SH-SY5Y (cell line): ENCODE data around the gene OASL.

Source experiments
- GATA2 ChIP-seq: IDR thresholded peaks from 2 replicates; pipeline ENCODE4 v1.6.1; 2011; ENCODE audit warnings: mild to moderate bottlenecking, low read depth, low read length
- GATA3 ChIP-seq: IDR thresholded peaks from 2 replicates; pipeline ENCODE4 v1.6.1; 2011; ENCODE audit warnings: low read depth, mild to moderate bottlenecking, low read length, moderate library complexity

DNA sequence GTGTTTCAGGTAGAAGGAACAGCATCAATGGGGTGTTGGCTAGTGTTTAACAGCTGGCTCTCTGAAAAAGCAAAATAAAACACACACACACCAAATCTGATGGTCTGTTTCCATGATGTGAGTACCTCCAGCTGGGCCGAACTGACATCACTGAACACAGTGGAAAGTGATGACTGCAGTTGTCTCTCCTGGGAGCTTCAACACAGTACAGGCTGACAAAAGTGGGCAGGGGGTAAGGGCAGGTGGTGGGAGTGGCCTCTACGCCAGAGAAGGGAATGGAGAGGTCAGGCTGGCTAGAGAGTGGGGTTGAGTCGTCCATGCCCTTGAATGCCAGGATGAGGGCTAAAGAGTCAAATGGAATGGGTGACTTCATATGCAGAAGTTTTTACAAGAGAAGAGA is 68.7 kb downstream of the OASL start:
- TF ChIP-seq GATA3 (no peak), GATA2 (no peak)
